HEK293 (cell line): ENCODE measurements around the gene TBC1D14.

Experiments used
- CTCF ChIA-PET: fragments of 350-600 bp; formaldehyde crosslinking; extraction: SDS; loops from one replicate; lab custom pipeline; 2021; ENCODE audit warnings: antibody characterized with exemption; lab: Yijun Ruan, JAX
- POLR2A ChIA-PET: fragments of 300-600 bp; formaldehyde crosslinking; extraction: SDS; loops from one replicate; lab custom pipeline; 2020; ENCODE audit warnings: antibody characterized with exemption, inconsistent platforms; lab: Yijun Ruan, JAX
- H3K27ac ChIP-seq: fragments of 200-500 bp; sonication (Bioruptor generic); 2 replicates; pipeline ENCODE4 v1.5.1; 2014; ENCODE audit warnings: low read depth, low read length, control low read depth, inconsistent platforms; ENCODE audit errors: extremely low read depth
- H3K36me3 ChIP-seq, 2 experiments: fragments of 200-500 bp in 1 of 2; sonication (Bioruptor generic) in 1 of 2; 1 replicate in 1 of 2; 2 replicates in 1 of 2; pipeline ENCODE4 v1.5.1; 2014 to 2017; ENCODE audit warnings: inconsistent platforms in 2 of 2, low read length in 2 of 2; ENCODE audit not compliant: control insufficient read depth in 2 of 2, insufficient read depth in 1 of 2
- H3K4me1 ChIP-seq: fragments of 200-500 bp; sonication (Bioruptor generic); 2 replicates; pipeline ENCODE4 v1.5.1; 2014; ENCODE audit warnings: mild to moderate bottlenecking, low read length, inconsistent platforms; ENCODE audit not compliant: control insufficient read depth, insufficient read depth
- H3K4me3 ChIP-seq: 2 replicates; pipeline ENCODE4 v1.5.1; 2011; ENCODE audit warnings: low read depth, mild to moderate bottlenecking, control low read depth, low read length, moderate library complexity
- H3K9me3 ChIP-seq: fragments of 200-500 bp; sonication (Bioruptor generic); 2 replicates; pipeline ENCODE4 v1.5.1; 2014; ENCODE audit warnings: low read depth, low read length, inconsistent platforms; ENCODE audit not compliant: control insufficient read depth, insufficient read depth
- ATF2 ChIP-seq: fragments of 450-650 bp; formaldehyde crosslinking; IDR thresholded peaks from 2 replicates; pipeline ENCODE4 v1.5.1; 2016; ENCODE audit warnings: missing biosample characterization, missing genetic modification characterization, low read depth
- BCL11A ChIP-seq: fragments of 450-650 bp; formaldehyde crosslinking; IDR thresholded peaks from 2 replicates; pipeline ENCODE4 v1.5.1; 2016; ENCODE audit warnings: low read depth, missing biosample characterization, missing genetic modification characterization
- ZNF26 ChIP-seq: fragments of 450-650 bp; formaldehyde crosslinking; IDR thresholded peaks from 2 replicates; pipeline ENCODE4 v1.5.1; 2016; ENCODE audit warnings: missing biosample characterization, missing genetic modification characterization
- ZNF341 ChIP-seq: fragments of 450-650 bp; formaldehyde crosslinking; IDR thresholded peaks from 2 replicates; pipeline ENCODE4; 2016; ENCODE audit warnings: low read depth, missing biosample characterization, missing genetic modification characterization
- ZNF518A ChIP-seq: fragments of 450-650 bp; formaldehyde crosslinking; conservative IDR thresholded peaks from 2 replicates; pipeline ENCODE4 v1.5.1; 2016; ENCODE audit warnings: low read depth, missing biosample characterization, missing genetic modification characterization
- ZSCAN18 ChIP-seq: fragments of 450-650 bp; formaldehyde crosslinking; IDR thresholded peaks from 2 replicates; pipeline ENCODE4 v1.5.1; 2016; ENCODE audit warnings: missing biosample characterization, missing genetic modification characterization

TBC1D14 gene

GRCh38 chr4:6874981-6875380 lies 34.6 kb upstream of the TBC1D14 start (continued):
- TF ChIP-seq ZNF341 (tag by site-specific recombination) (no peak), ZSCAN18 (no peak), ZNF26 (tag by site-specific recombination) (no peak)

- no peak overlapping the region for H3K27ac ChIP-seq
These were observed 34.2 kb upstream of the TBC1D14 start for GRCh38 chr4:6875431-6875831.

More at GRCh38 chr4:6875431-6875831, 34.2 kb upstream of the TBC1D14 start:
- TF ChIP-seq ZNF518A (no peak), ATF2 (no peak), BCL11A (tag by site-specific recombination) (no peak)
- TF ChIP-seq, all 188 proteins: peak for 0
- peaks cover 0 to 86% of the 10 kb centered on the region in 2 experiments; a peak in 2 of 3 replicates for H3K36me3 ChIP-seq
- CTCF ChIA-PET: interaction anchor here (5.3 kb wide), 1 partner anchor 156 kb away, joined by 111 read pairs; the partner anchor contains the start of gene BLOC1S4
- no peak overlapping the region for H3K4me3 ChIP-seq
- no peaks in the 10 kb centered on the region for H3K4me1 ChIP-seq
- POLR2A ChIA-PET: no interaction called here
- no peaks in the 10 kb centered on the region for H3K9me3 ChIP-seq
